ENCODE results near the gene POTEE.
"Not testable (repeated sequence)": the region's sequence is repeated elsewhere in the genome, so short reads cannot be mapped to it uniquely, and the experiment has no call there.

DNA sequence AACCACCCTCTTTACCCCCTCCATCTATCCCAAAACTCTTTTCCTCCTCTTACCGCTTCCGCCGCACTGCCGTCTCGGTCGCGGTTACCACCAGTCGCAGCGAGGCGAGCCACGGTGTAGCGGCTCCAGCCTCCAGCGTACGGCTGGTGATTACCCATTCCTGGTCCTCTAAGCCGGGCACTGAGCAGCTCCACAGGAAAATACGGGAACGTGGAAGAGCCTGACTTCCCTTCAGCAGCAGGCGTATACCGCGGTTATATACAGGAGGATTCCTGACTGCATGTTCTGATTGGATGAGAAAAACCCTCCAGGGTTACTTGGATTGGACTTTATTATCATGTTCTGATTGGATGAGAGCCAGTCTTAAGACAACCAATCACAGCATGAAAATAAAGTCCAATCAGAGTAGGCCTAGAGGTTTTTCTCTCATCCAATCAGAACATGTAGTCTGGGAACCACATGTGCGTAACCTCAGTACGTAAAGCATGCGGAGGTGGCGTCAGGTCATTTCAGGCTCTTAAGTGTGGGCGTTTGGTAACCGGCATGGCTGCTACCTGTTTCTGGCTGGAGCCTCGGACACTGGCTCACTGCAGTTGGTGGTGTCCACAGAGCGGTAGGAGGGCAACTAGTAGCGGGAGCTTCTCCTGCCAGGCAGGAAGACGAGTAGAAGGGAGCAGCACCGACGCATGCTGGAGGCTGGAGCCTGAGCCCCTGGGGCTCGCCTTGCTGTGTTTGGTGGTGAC is at the start of gene POTEE:
- TF ChIP-seq, protein P1, sequence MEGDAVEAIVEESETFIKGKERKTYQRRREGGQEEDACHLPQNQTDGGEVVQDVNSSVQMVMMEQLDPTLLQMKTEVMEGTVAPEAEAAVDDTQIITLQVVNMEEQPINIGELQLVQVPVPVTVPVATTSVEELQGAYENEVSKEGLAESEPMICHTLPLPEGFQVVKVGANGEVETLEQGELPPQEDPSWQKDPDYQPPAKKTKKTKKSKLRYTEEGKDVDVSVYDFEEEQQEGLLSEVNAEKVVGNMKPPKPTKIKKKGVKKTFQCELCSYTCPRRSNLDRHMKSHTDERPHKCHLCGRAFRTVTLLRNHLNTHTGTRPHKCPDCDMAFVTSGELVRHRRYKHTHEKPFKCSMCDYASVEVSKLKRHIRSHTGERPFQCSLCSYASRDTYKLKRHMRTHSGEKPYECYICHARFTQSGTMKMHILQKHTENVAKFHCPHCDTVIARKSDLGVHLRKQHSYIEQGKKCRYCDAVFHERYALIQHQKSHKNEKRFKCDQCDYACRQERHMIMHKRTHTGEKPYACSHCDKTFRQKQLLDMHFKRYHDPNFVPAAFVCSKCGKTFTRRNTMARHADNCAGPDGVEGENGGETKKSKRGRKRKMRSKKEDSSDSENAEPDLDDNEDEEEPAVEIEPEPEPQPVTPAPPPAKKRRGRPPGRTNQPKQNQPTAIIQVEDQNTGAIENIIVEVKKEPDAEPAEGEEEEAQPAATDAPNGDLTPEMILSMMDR (IDR thresholded peaks at IDR 0.05): not testable (repeated sequence)
- TF ChIP-seq POLR2A (IDR thresholded peaks at IDR 0.05): not testable (repeated sequence)

Data from right lobe of liver (tissue), 4 donors.